HuH-7.5 (cell line): ENCODE data around the gene GRIK4.
"Not testable (repeated sequence)": the region's sequence is repeated elsewhere in the genome, so short reads cannot be mapped to it uniquely, and the experiment has no call there.

Experiments
- DNase-seq: peaks from one replicate; pipeline ENCODE4 v3.0.0; 2011; ENCODE audit warnings: low spot score

The GRIK4 gene

GRCh38 chr11:121008551-121008950 lies 497.0 kb downstream of the GRIK4 start:
- DNase-seq = no peak

GRCh38 chr11:121012091-121012490 lies 500.5 kb downstream of the GRIK4 start:
- DNase-seq = no peak

GRCh38 chr11:121018746-121019145 lies 507.2 kb downstream of the GRIK4 start:
- no peak for DNase-seq

- DNase-seq = not testable (repeated sequence)
Measured at GRCh38 chr11:121021718-121022117, 510.2 kb downstream of the GRIK4 start.

- peak; percentile 83 for DNase-seq
Measured at GRCh38 chr11:121023848-121024751, 512.6 kb downstream of the GRIK4 start, which contains the start of gene TBCEL. Gene TBCEL, plus strand, starts transcription at chr11:121024102. Its CDS starts 21,589 bp downstream, at chr11:121045691.

- DNase-seq = no peak
Measured at GRCh38 chr11:121024989-121025388, 513.4 kb downstream of the GRIK4 start.

GRCh38 chr11:121029153-121029552 lies 517.6 kb downstream of the GRIK4 start:
- no peak for DNase-seq

- DNase-seq = no peak
Measured at GRCh38 chr11:121029813-121030445, 518.4 kb downstream of the GRIK4 start.

GRCh38 chr11:121031167-121031566 lies 519.6 kb downstream of the GRIK4 start:
- DNase-seq = no peak

- not testable (repeated sequence) for DNase-seq
Measured at GRCh38 chr11:121031648-121032047, 520.1 kb downstream of the GRIK4 start.

GRCh38 chr11:121032546-121032945 lies 521.0 kb downstream of the GRIK4 start:
- no peak for DNase-seq

GRCh38 chr11:121033635-121034034 lies 522.1 kb downstream of the GRIK4 start:
- DNase-seq = no peak

GRCh38 chr11:121035169-121035755 lies 523.7 kb downstream of the GRIK4 start:
- DNase-seq = no peak

GRCh38 chr11:121035780-121036179 lies 524.2 kb downstream of the GRIK4 start:
- DNase-seq = no peak

- DNase-seq = no peak
Measured at GRCh38 chr11:121037016-121037415, 525.5 kb downstream of the GRIK4 start.
